ENCODE data around the gene SLC25A44. TPM values are rescaled to one million over a fixed set of nuclear protein-coding genes. Genes with fewer than 3 reads are reported as not detected.
A peak's percentile ranks its signal among the peaks of the same experiment; 100 is the strongest.

SLC25A44 gene
- total RNA-seq, 2 donors from 2014 or later: 10.7 to 23.7 TPM

DNA sequence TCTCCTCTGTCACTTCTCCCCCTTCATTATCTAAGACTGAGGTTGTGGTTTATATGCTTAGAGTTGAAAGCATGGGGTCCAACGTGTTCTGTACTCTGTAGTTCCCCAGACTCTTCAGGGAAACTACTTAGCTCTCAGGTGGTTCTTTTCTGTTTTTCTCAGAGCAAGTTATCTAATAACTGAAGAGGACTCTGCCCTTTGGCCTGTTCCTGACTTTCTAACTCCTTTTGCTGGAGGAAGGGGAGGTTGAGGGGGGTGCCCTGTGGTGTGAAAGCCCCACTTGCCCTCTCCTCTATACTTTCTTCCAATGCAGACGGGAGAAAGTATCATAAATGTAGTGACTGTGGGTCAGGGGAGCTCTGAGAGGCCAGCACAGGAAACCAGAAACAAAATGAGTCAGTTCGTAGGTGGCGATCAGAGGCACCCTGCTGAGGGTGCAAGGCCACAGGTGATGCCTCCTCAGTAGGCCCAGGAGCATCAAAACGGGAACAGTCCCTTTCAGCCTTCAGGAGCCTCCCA lies 5.0 kb downstream of the SLC25A44 start:
- Histone ChIP-seq H3K27ac (no peak overlapping the region), H3K9me3 (no peaks in the 10 kb centered on the region), H3K4me3 (no peak overlapping the region), H3K4me1 (ENCODE audit: control insufficient read depth in 1 of 2, low read depth in 2 of 2) (peaks cover 10 to 31% of the 10 kb centered on the region in 2 donors), H3K27me3 (replicated peaks; ENCODE audit: insufficient read depth) (no peaks in the 10 kb centered on the region), H3K36me3 (peaks cover 15% of the 10 kb centered on the region)
- DNase-seq (ENCODE audit: low spot score) (no peak), ATAC-seq (ENCODE audit: insufficient number of reproducible peaks, low FRiP score, low read depth) (no peak)
- TF ChIP-seq, protein P1, sequence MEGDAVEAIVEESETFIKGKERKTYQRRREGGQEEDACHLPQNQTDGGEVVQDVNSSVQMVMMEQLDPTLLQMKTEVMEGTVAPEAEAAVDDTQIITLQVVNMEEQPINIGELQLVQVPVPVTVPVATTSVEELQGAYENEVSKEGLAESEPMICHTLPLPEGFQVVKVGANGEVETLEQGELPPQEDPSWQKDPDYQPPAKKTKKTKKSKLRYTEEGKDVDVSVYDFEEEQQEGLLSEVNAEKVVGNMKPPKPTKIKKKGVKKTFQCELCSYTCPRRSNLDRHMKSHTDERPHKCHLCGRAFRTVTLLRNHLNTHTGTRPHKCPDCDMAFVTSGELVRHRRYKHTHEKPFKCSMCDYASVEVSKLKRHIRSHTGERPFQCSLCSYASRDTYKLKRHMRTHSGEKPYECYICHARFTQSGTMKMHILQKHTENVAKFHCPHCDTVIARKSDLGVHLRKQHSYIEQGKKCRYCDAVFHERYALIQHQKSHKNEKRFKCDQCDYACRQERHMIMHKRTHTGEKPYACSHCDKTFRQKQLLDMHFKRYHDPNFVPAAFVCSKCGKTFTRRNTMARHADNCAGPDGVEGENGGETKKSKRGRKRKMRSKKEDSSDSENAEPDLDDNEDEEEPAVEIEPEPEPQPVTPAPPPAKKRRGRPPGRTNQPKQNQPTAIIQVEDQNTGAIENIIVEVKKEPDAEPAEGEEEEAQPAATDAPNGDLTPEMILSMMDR (IDR thresholded peaks at IDR 0.05): no peak

DNA sequence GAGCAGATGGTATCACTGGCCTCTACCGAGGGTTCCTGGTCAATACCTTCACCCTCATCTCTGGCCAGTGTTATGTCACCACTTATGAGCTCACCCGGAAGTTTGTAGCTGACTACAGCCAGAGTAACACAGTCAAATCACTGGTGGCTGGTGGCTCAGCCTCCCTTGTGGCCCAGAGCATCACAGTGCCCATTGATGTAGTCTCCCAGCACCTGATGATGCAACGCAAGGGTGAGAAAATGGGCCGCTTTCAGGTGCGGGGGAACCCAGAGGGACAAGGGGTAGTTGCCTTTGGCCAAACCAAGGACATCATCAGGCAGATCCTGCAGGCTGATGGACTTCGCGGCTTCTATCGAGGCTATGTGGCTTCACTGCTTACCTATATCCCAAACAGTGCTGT lies 6.1 kb downstream of the SLC25A44 start:
- no peak for ATAC-seq (ENCODE audit: insufficient number of reproducible peaks, low FRiP score, low read depth)
- H3K36me3 ChIP-seq: peaks cover 17% of the 10 kb centered on the region
- DNase-seq (ENCODE audit: low spot score): no peak

DNA sequence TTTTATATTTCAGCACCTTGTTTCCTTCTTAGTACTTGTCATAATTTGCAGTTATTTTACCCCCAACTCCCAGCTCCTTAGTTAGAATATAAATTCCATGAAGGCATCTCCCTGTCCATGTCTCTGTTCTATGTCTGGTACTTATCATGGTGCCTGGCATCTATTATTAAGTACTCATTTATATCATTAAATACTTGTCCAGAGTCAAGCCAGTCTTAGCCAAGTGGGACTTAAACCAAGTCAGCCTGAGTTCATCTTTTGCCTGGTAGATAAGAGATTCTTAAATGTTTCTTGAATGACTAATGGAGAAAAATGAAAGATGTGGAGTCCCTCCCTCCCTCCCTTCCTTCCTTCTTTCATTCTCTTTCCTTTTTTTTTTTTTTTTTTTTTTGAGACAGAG lies 9.4 kb downstream of the SLC25A44 start:
- ATAC-seq (ENCODE audit: insufficient number of reproducible peaks, low FRiP score, low read depth): no peak
- Histone ChIP-seq H3K9me3 (no peaks in the 10 kb centered on the region), H3K4me1 (ENCODE audit: control insufficient read depth in 1 of 2, low read depth in 2 of 2) (peaks cover 6 to 19% of the 10 kb centered on the region in 2 donors), H3K27me3 (replicated peaks; ENCODE audit: insufficient read depth) (no peaks in the 10 kb centered on the region), H3K36me3 (peaks cover 28% of the 10 kb centered on the region), H3K4me3 (no peak overlapping the region), H3K27ac (peak overlapping the region; percentile 22 to 46)
- no peak for DNase-seq (ENCODE audit: low spot score)
- TF ChIP-seq, protein P1 (IDR thresholded peaks at IDR 0.05): no peak

More for the DNA sequence above, 6.1 kb downstream of the SLC25A44 start:
- no peaks in the 10 kb centered on the region for H3K27me3 ChIP-seq (replicated peaks; ENCODE audit: insufficient read depth)
- no peak overlapping the region for H3K4me3 ChIP-seq
- peaks cover 6 to 23% of the 10 kb centered on the region in 2 donors for H3K4me1 ChIP-seq (ENCODE audit: control insufficient read depth in 1 of 2, low read depth in 2 of 2)
- no peaks in the 10 kb centered on the region for H3K9me3 ChIP-seq
- TF ChIP-seq, protein P1 (IDR thresholded peaks at IDR 0.05): no peak
- no peak overlapping the region for H3K27ac ChIP-seq

DNA sequence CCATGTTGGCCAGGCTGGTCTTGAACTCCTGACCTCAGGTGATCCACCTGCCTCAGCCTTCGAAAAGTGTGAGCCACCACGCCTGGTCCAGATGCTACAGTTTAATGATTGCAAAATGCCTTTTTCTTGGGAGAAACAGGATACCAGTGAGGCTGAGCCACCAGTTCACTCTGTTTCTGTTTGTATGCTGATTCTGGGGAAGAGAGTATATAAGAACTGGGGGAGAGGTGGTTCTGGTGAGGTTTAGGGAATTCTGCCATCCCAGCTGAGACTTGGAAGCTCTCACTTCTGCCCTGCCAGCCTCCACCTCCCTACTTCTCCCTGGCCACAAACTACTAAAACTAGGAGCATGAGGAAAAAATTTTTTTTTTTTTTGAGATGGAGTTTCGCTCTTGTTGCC lies 10.8 kb downstream of the SLC25A44 start:
- Histone ChIP-seq H3K4me1 (ENCODE audit: control insufficient read depth in 1 of 2, low read depth in 2 of 2) (peaks cover 6 to 19% of the 10 kb centered on the region in 2 donors), H3K9me3 (no peaks in the 10 kb centered on the region), H3K36me3 (peaks cover 30% of the 10 kb centered on the region), H3K27me3 (replicated peaks; ENCODE audit: insufficient read depth) (no peaks in the 10 kb centered on the region), H3K4me3 (no peak overlapping the region), H3K27ac (no peak overlapping the region)
- TF ChIP-seq, protein P1 (IDR thresholded peaks at IDR 0.05): no peak
- DNase-seq (ENCODE audit: low spot score) (no peak), ATAC-seq (ENCODE audit: insufficient number of reproducible peaks, low FRiP score, low read depth) (no peak)

DNA sequence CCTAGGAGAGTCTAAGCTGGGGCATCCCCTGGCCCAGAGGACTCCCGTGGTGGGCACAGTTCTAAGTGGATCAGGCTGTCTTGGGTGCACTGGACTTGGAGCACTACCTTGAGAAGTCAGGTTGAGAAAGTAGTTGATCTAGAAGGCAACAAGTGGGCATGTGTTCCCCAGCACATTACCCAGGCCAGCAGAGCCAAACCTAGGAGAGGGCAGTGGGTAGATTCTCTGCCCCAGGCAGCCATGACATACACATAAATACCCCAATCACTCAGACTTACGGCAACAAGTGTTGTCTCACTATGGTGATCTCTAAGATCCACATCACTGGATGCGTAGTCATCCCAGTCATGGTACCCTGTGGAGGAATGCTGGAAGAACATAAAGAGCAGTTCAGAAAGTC lies 17.3 kb downstream of the SLC25A44 start:
- H3K4me3 ChIP-seq: no peak overlapping the region
- TF ChIP-seq, protein P1 (IDR thresholded peaks at IDR 0.05): no peak
- peaks cover 8 to 15% of the 10 kb centered on the region in 2 donors for H3K4me1 ChIP-seq (ENCODE audit: control insufficient read depth in 1 of 2, low read depth in 2 of 2)
- ATAC-seq (ENCODE audit: insufficient number of reproducible peaks, low FRiP score, low read depth): no peak
- H3K9me3 ChIP-seq: no peaks in the 10 kb centered on the region
- no peak overlapping the region for H3K27ac ChIP-seq
- H3K36me3 ChIP-seq: peaks cover 36% of the 10 kb centered on the region
- no peaks in the 10 kb centered on the region for H3K27me3 ChIP-seq (replicated peaks; ENCODE audit: insufficient read depth)
- DNase-seq (ENCODE audit: low spot score): no peak

All from thoracic aorta (tissue), 2 donors.